G401.6 (cell line): ENCODE measurements around the gene GPR35.

Source experiments
- FAIRE-seq: peaks from 2 replicates; lab custom pipeline; 2012; peaks lifted over from hg19 to GRCh38; lab: Jason Lieb, UNC

The GPR35 gene

GRCh38 chr2:240624011-240624949 lies 1.0 kb upstream of the GPR35 start:
- no peak for FAIRE-seq

GRCh38 chr2:240626531-240627300 lies 1.4 kb downstream of the GPR35 start:
- no peak for FAIRE-seq

- FAIRE-seq = no peak
These were observed 2.6 kb downstream of the GPR35 start for GRCh38 chr2:240627736-240628506.

GRCh38 chr2:240628507-240628807 lies 3.2 kb downstream of the GPR35 start:
- FAIRE-seq = no peak

- FAIRE-seq = no peak
These were observed 3.7 kb downstream of the GPR35 start for GRCh38 chr2:240628808-240629618.

- no peak for FAIRE-seq
These were observed 4.3 kb downstream of the GPR35 start for GRCh38 chr2:240629619-240629967.

GRCh38 chr2:240629968-240630770 lies 4.9 kb downstream of the GPR35 start:
- FAIRE-seq = no peak

GRCh38 chr2:240630771-240631547 lies 5.7 kb downstream of the GPR35 start:
- FAIRE-seq = no peak

- FAIRE-seq = no peak
These were observed 6.4 kb downstream of the GPR35 start for GRCh38 chr2:240631548-240632305.

- FAIRE-seq = no peak
These were observed 7.0 kb downstream of the GPR35 start for GRCh38 chr2:240632306-240632721.

GRCh38 chr2:240635121-240635997 lies 10.1 kb downstream of the GPR35 start:
- FAIRE-seq = no peak

- FAIRE-seq = no peak
These were observed 10.8 kb downstream of the GPR35 start for GRCh38 chr2:240635998-240636547.

- no peak for FAIRE-seq
These were observed 11.4 kb downstream of the GPR35 start for GRCh38 chr2:240636563-240637115.

- FAIRE-seq = no peak
These were observed 12.0 kb downstream of the GPR35 start for GRCh38 chr2:240637116-240637900.

GRCh38 chr2:240637901-240638345 lies 12.6 kb downstream of the GPR35 start:
- FAIRE-seq = no peak

- FAIRE-seq = no peak
These were observed 13.4 kb downstream of the GPR35 start for GRCh38 chr2:240638512-240639160.
